Ureter (tissue), 1 donor: ENCODE data around the gene HSH2D. TPM values are rescaled to one million over a fixed set of nuclear protein-coding genes. Genes with fewer than 3 reads are reported as not detected.

ENCODE experiments used
- DNase-seq: peaks from one replicate; pipeline ENCODE4 v3.0.0-alpha.2; 2020; ENCODE audit warnings: low spot score
- total RNA-seq: library from RNA; stranded (reverse); gene quantifications from one replicate; pipeline ENCODE4 v1.2.4, GENCODE V29; 2023
- donor health status: DM: yes; HTN: yes; CAD: no.

Gene HSH2D
- total RNA-seq, 1 donor from 2014 or later, result 10.6 TPM

GRCh38 chr19:16191216-16191908 lies 47.9 kb downstream of the HSH2D start:
- no peak for DNase-seq

- DNase-seq, result no peak
Measured at GRCh38 chr19:16193466-16193865, 50.0 kb downstream of the HSH2D start.

DNA sequence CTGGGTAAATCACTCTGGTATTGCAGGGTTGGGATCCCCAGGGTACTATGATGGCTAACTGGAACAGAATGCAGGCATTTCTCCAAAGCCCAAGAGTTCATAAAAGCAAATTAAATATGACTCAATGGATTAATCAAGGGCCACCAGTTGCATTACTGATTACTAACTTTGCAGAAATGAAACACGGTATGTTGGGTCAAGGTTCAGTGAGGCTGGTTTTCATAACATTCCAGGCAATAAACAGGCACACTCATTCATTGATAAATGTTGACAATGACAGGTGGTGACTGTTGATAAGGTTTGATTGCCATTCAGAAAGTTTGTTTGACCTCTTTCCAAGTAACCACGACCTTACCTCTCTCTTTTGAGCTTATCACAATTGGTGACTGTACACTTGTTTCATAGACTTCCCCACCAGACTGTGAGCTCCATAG lies 53.7 kb downstream of the HSH2D start:
- no peak for DNase-seq

DNA sequence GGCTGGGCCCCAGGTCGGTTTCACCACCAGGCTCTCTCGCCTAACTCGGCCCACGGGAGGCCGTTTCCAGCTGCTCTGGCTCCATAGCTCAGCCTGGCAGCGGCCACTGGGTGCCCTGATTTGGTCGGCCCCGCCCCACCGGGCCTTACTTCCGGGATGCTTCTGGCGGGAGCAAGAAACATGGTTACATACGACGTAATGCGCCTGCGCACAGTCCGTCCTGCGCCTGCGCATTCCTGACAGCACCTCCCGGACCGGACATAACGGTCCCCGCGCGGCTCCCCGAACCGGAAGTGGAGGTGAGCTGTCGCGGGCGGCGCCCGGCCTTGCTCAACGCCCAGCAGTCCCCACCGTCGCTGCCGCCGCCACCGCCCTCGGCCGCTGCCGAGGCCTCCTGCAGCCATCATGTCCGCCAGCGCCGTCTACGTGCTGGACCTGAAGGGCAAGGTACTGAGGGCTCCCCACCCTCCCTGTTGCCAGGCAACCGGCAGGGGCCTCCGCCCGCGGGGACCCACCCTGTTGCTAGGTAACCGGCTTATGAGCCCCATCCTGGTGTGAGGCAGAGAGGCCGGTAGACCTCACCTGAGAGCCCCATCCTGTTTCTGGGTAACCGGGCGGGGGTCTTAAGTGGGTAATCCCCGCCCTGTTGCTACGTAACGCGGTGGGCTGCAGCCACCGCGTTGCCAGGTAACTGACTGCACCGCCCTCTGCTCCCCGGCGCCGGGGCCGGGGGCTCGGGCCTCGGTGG lies 54.3 kb downstream of the HSH2D start, which contains the start of gene AP1M1:
Gene AP1M1, plus strand, starts transcription at position 290 of the 748 bp plus-strand sequence. Its CDS starts 116 bp downstream, at position 406.
- DNase-seq, result peak; percentile 98

DNA sequence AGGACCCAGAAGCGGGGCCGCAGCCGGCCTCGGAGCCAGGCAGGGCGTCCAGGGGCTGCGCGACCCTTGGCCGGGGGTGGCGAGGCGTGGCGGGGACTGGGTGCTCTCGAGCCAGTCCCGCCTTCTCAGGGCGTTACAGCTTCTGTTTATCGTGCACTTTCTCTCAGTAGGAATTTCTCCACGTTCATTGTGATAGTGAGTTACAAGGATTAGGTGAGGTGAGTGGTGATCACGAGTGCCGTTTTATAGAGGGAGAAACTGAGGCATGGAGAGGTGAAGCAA lies 54.8 kb downstream of the HSH2D start:
- no peak for DNase-seq

- DNase-seq, result no peak
Measured at GRCh38 chr19:16199275-16199932, 55.9 kb downstream of the HSH2D start.

DNA sequence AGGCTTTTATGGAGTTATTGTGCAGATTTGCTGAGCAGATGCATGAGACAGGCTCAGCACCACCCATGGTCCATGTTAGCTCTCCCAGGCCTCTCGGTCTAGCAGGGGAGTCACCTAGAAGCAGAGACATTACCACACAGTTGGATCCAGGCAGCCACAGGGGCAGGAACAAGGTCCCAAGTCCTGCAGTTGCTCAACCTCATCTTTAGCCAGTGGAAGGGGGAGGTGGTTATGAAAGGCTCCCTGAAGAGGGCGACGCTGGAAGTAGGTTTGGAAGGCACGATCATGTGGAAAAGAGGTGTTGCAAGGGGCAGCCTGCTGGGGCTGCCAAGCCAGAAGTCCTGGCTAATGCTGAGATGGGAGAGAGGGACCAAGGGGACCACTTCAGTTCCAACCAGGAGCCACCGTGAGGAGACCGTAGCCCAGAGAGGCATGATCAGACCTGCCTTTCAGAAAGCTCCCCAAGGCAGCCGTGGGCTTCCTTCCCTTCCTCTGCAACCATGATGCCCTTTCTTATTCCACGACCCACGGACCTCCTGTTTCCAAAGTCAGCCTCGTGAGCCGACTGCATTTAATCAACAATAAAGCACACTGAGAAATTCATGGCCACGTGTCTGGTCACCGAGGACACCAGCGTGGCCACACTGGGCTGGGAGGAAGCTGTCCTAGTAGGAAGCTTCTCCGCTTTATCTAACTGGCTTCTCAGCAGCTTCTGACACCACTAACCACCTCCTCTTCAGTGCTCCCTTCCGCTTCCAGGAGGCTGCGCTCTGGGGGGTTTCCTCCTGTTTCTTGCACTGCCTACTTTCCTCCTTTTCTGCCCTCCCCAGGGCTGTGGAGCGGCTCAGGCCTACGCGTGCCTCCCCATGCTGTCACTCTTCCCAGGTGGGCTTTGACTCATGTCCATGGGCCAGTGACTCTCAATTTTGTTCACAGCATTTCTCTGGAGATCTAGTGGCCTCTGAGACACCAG lies 56.8 kb downstream of the HSH2D start:
- no peak for DNase-seq

GRCh38 chr19:16201011-16201391 lies 57.5 kb downstream of the HSH2D start:
- no peak for DNase-seq

DNA sequence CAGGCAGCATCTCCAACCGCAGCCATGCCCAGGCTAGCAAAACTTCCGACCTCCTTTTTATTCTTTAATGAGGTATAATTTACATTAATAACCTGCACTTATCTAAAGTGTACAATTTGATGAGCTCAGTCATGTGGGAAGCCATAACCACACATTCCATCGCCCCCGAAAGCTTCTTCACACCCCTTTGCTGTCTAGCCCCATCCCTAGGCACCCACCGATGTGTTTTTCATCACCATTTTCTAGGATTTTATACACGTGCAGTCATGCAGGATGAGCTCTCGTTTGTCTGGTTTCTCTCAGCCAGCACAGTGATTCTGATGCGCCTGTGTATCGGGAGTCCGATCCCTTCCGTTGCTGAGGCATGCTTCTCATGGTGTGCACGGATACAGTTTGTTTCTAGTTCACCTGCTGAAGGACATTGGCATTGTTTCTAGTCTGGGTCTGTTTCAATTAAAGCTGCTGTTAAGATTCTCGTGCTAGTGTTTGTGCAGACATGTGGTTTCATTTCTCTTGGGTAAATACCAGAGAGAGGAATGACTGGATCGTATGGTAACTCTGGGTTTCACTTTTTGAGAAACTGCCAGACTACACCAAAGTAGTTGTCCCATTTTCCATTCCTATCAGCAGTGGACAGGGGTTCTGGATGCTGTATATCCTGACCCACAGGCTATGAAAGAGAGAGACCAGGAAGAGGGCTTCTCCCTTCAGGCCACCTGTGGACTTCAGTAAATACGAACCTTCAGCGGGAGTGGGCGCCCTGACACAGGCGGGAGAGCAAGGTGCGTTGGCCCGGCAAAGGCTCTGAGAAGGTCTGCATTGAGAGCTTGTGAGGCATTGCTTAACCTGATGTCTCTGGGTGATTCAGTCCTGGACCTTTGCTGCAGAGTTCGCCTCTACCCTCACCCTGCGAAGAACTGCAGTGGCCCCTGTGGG lies 59.1 kb downstream of the HSH2D start:
- no peak for DNase-seq

DNA sequence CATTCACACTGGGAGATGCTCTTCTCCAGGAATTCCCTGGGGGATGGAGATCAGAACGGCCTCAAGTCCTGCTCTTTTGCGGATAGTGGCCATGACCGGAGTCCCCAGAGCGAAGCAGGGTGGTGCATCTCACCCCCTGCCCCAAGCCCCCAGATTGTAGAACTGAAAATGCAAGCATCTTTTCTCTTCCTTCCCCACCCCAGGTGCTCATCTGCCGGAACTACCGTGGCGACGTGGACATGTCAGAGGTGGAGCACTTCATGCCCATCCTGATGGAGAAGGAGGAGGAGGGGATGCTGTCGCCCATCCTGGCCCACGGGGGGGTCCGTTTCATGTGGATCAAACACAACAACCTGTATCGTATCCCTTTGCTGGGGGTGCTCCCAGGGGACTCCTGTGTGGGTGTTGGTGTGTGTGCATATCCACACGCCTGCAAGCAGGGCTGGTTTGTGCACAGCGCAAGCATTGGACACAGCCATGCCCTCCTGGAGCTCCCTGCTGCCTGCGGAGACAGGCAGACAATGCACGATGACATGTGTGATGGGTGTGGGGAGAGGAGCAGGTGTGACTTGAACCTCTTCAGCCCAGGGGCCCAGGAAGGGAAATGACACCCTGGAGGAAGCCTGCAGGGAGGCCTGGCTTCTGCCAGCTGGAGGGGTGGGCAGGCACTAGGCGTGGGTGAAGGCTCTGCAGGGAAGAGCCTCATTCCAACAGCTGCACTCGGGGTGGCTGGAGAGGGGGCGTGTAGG lies 59.9 kb downstream of the HSH2D start:
- no peak for DNase-seq

- no peak for DNase-seq
Measured at GRCh38 chr19:16204005-16204294, 60.5 kb downstream of the HSH2D start.

DNA sequence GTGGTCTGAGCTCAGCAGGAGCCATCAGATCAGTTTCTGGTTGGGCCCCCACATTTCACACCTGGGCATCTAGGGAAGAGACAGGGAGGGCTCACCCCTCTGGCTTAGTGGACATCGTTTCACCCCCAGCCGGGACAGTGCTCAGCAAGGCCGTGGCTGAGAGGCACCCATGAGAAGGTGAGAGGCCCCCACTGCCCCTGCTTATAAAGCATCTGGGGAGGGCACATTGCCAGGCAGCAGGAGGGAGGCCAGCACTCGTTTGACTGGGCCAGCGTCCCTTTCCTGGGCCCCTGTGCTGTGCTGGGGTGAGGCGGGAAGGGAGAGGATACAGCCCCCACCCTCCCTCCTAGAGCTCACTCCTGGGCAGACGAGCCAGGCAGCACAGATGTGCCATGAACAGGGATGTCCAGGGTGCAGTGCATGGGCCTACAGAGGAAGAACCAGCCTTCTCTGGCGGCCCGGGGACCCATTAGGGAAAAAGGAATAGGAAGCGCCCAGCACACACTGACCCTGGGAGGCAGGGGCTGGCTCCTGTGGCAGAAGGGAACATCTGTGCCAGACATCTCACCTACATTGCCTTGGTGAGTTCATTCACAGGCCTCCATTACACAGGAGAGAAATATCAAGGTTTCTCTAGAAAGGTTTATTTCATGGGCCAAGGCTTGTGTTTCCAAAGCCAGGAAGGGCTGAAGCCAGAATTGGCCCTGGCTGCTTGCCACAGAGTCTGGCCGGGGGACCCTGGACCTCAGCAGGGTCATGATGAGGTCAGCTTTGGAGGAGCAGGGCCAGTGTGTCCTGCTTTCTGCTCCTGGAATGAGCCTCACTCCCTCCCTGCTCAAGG lies 61.9 kb downstream of the HSH2D start:
- DNase-seq, result no peak

DNA sequence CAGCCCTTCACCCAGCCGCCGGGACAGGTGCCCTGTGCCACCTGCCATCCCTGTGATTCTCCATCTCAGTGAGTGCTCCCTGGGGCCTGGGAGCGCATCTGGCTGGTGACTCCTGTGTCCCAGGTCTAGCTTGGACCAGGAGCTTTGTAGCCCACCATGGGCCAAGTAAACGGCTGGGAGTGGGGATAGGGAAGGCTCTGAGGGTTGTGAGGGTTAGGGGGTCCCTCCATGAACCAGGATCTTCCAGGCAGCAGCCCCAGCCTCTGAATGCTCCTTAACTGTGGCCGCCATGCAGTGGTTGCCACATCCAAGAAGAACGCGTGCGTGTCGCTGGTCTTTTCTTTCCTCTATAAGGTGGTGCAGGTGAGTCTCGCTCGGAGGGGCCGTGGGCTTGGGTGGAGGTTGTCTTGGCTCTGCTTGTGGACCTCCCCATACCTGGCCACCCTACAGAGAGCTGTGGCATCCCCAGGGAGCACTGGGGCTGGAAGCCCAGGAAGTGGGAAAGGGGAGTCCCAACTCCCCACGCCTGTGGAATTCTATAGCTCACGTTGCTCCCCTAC lies 62.6 kb downstream of the HSH2D start:
- no peak for DNase-seq

GRCh38 chr19:16206637-16207036 lies 63.2 kb downstream of the HSH2D start:
- DNase-seq, result no peak

DNA sequence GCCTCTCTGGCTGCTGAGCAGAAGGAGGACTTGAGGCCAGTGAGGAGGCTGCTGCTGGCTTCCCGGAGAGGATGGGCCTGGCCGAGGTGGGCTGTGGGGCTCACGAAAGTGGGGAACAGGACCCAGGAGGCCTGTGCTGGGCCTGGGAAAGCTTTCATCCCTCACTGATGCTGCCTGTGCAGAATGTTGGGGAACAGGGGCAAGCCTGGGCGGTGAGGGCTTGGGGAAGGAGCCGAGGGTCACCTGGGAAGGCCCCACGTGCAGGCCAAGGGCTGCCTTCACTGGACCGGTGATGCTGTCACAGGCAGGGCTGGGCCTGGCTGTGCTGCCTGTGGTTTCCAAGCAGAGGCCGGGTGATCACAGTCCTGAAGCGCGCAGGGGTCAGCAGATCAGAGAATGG lies 63.6 kb downstream of the HSH2D start:
- DNase-seq, result no peak

DNA sequence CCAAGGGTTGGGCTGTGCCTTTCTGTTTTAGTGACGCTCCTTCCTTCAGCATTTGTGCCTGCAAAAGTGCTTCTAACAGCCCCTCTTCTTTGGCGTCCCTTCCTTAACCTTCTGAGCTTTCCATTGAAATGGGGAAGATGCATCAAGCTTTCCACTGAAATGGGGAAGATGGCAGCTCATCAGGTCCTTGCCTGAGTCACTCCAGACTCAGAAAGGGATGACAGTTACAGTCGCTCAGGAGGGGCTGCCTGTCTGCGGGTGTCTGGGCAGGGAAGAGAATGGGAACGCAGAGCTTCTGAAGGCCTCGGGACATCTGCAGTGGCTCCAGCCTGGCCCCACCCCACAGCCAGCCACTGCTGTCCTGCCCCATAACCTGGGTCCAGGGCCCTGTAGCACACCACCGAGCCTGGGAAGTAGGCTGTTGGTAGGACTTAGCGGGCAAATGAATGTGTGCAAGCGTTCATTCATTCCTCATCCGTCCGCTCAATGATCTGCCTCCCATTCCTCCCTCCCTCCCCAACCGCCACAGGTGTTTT lies 64.1 kb downstream of the HSH2D start:
- no peak for DNase-seq
